Measurements from ENCODE around the gene REN. TPM values are rescaled to one million over a fixed set of nuclear protein-coding genes. Genes with fewer than 3 reads are reported as not detected.

The REN gene
- total and polyA plus RNA-seq, 2 donors from 2014 or later = 32.4 to 1,159 TPM

DNA sequence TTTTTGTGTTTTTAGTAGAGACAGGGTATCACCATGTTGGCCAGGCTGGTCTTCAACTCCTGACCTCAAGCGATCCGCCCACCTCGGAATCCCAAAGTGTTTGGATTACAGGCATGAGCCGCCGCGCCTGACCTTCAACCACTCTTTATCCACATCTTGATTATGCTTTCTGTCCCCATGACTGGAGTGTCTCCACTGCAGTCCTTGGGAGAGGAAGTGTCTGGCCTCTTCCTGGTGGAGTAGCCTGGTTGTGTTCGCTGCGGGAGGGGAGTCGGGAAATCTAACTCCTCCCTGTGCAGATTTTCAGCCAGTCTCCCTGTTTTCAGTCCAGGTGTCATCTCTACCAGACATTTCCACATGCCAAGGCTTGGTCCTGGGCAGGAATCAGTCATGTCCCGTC is 20.5 kb upstream of the REN start:
- Histone ChIP-seq H3K27me3 (ENCODE audit: control insufficient read depth, insufficient read depth, low read length) (peaks cover 2% of the 10 kb centered on the region), H3K36me3 (ENCODE audit: control insufficient read depth in 2 of 3, insufficient read depth in 3 of 3, low read length in 3 of 3) (no peaks in the 10 kb centered on the region), H3K4me3 (ENCODE audit: low read length in 3 of 3) (no peak overlapping the region), H3K9me3 (ENCODE audit: control insufficient read depth in 2 of 3, insufficient read depth in 1 of 3, low read length in 3 of 3) (no peaks in the 10 kb centered on the region), H3K4me1 (ENCODE audit: control insufficient read depth in 2 of 3, insufficient read depth in 2 of 3, low read depth in 1 of 3, low read length in 3 of 3) (peaks cover 0 to 4% (median 3%) of the 10 kb centered on the region in 3 donors), H3K9ac (ENCODE audit: low read length in 3 of 3) (no peak overlapping the region), H3K27ac (ENCODE audit: low read depth in 2 of 2, low read length in 2 of 2) (no peak overlapping the region)
- FAIRE-seq (no peak), DNase-seq (peak in 1 of 5 donors; percentile 23)
- intact Hi-C loops (cut with DNase I) = no loop called here
- TF ChIP-seq, protein P1, sequence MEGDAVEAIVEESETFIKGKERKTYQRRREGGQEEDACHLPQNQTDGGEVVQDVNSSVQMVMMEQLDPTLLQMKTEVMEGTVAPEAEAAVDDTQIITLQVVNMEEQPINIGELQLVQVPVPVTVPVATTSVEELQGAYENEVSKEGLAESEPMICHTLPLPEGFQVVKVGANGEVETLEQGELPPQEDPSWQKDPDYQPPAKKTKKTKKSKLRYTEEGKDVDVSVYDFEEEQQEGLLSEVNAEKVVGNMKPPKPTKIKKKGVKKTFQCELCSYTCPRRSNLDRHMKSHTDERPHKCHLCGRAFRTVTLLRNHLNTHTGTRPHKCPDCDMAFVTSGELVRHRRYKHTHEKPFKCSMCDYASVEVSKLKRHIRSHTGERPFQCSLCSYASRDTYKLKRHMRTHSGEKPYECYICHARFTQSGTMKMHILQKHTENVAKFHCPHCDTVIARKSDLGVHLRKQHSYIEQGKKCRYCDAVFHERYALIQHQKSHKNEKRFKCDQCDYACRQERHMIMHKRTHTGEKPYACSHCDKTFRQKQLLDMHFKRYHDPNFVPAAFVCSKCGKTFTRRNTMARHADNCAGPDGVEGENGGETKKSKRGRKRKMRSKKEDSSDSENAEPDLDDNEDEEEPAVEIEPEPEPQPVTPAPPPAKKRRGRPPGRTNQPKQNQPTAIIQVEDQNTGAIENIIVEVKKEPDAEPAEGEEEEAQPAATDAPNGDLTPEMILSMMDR (IDR thresholded peaks at IDR 0.05; ENCODE audit: borderline replicate concordance, extremely low read depth, insufficient read depth) = no peak

DNA sequence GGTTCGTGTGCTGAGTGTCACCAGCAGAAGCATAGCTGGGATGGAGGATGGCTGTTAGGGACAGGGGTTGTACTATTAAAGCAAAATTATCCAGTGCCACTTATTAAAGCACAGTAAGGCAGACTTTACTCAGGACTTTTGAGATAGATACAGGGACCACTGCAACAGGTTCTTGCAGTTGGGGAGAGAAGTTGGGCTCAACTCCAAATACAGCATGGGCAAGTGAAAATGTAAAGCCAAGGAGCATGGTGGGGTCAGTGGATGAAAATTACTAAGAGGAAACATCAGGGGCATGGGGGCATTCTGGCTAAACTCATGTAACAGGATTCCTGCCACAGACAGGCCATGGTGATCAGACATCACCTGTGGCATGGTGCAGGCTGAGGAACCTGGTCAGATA is 15.0 kb upstream of the REN start:
- Histone ChIP-seq H3K27ac (ENCODE audit: low read depth in 2 of 2, low read length in 2 of 2) (no peak overlapping the region), H3K27me3 (ENCODE audit: control insufficient read depth, insufficient read depth, low read length) (no peaks in the 10 kb centered on the region), H3K9me3 (ENCODE audit: control insufficient read depth in 2 of 3, insufficient read depth in 1 of 3, low read length in 3 of 3) (no peaks in the 10 kb centered on the region), H3K4me3 (ENCODE audit: low read length in 3 of 3) (no peak overlapping the region), H3K36me3 (ENCODE audit: control insufficient read depth in 2 of 3, insufficient read depth in 3 of 3, low read length in 3 of 3) (no peaks in the 10 kb centered on the region), H3K9ac (ENCODE audit: low read length in 3 of 3) (no peak overlapping the region), H3K4me1 (ENCODE audit: control insufficient read depth in 2 of 3, insufficient read depth in 2 of 3, low read depth in 1 of 3, low read length in 3 of 3) (no peaks in the 10 kb centered on the region)
- TF ChIP-seq, protein P1 (IDR thresholded peaks at IDR 0.05; ENCODE audit: borderline replicate concordance, extremely low read depth, insufficient read depth) = no peak
- no peak for FAIRE-seq
- DNase-seq = no peak
- intact Hi-C loops (cut with DNase I) = no loop called here

DNA sequence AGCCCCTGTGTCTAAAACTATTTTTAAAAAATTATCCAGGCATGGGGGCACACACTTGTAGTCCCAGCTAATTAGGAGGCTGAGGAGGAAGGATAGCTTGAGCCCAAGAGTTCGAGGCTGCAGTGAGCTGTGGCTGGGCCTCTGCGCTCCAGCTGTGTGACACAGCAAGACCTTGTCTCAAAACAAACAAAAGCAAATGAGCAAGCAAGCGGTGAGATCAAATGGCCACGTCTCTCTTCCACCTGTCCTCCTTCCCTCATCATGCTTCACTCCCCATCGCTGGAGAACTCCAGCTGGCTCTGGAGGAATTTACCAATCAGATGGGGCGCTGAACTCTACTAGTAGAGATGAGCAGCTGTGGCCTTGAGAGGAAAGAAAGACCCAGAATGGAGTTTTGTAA is 14.0 kb upstream of the REN start:
- Histone ChIP-seq H3K27ac (ENCODE audit: low read depth in 2 of 2, low read length in 2 of 2) (no peak overlapping the region), H3K9ac (ENCODE audit: low read length in 3 of 3) (no peak overlapping the region), H3K9me3 (ENCODE audit: control insufficient read depth in 2 of 3, insufficient read depth in 1 of 3, low read length in 3 of 3) (no peaks in the 10 kb centered on the region), H3K4me1 (ENCODE audit: control insufficient read depth in 2 of 3, insufficient read depth in 2 of 3, low read depth in 1 of 3, low read length in 3 of 3) (no peaks in the 10 kb centered on the region), H3K36me3 (ENCODE audit: control insufficient read depth in 2 of 3, insufficient read depth in 3 of 3, low read length in 3 of 3) (no peaks in the 10 kb centered on the region), H3K4me3 (ENCODE audit: low read length in 3 of 3) (no peak overlapping the region), H3K27me3 (ENCODE audit: control insufficient read depth, insufficient read depth, low read length) (no peaks in the 10 kb centered on the region)
- FAIRE-seq (no peak), DNase-seq (peak in 3 of 5 donors; percentile 29 to 47 (median 43))
- TF ChIP-seq, protein P1 (IDR thresholded peaks at IDR 0.05; ENCODE audit: borderline replicate concordance, extremely low read depth, insufficient read depth) = no peak
- intact Hi-C loops (cut with DNase I) = no loop called here

All from kidney (tissue), 14 donors.